ENCODE data around the gene TRMO.
A peak's percentile ranks its signal among the peaks of the same experiment; 100 is the strongest.

The TRMO gene

GRCh38 chr9:97854696-97855485 is 67.4 kb downstream of the TRMO start:
- no peaks in the 10 kb centered on the region for H3K36me3 ChIP-seq (ENCODE audit: control insufficient read depth in 2 of 2, insufficient read depth in 1 of 2, low read length in 2 of 2)
- peak overlapping the region; percentile 48 for H3K4me3 ChIP-seq (ENCODE audit: low read depth, low read length)
- H3K9me3 ChIP-seq (ENCODE audit: control insufficient read depth, insufficient read depth, low read depth, low read length), result no peaks in the 10 kb centered on the region
- no peak for TF ChIP-seq ZNF510 (tag by site-specific recombination; IDR thresholded peaks at IDR 0.05; ENCODE audit: insufficient replicate concordance)
- TF ChIP-seq ZNF202 (tag by site-specific recombination; IDR thresholded peaks at IDR 0.05; ENCODE audit: borderline replicate concordance), result peak; percentile 22; the same call in 1 of the 2 replicates
- H3K4me1 ChIP-seq (ENCODE audit: control insufficient read depth, insufficient read depth, low read length), result no peaks in the 10 kb centered on the region
- peak overlapping the region; percentile 74; the same call in 1 of the 2 replicates for H3K27ac ChIP-seq (ENCODE audit: extremely low read depth, low read depth, low read length)
- CTCF ChIA-PET, result interaction anchor here (0.6 to 1.8 kb wide), 5 partner anchors 19 to 47 kb away, joined by 3 to 7 read pairs (median 5); no protein-coding TSS in a partner anchor
- POLR2A ChIA-PET, result interaction anchor here (1.5 kb wide), 1 partner anchor 10 kb away, joined by 4 read pairs; no protein-coding TSS in a partner anchor

Data from HEK293 (cell line).